Activated naive CD8-positive, alpha-beta T cell treated with anti-CD3 and anti-CD28 coated beads, Interleukin-2, amount 10 ng/mL, durations not matched to agents 7 days and 5 days (primary cell): ENCODE results near the gene AGL. TPM values are rescaled to one million over a fixed set of nuclear protein-coding genes. Genes with fewer than 3 reads are reported as not detected.
"Not testable (repeated sequence)": the region's sequence is repeated elsewhere in the genome, so short reads cannot be mapped to it uniquely, and the experiment has no call there.

Source experiments
- ATAC-seq: fragments of 150-1000 bp; cut with Tn5 transposase; one replicate; pipeline ENCODE4 v1.10.0; 2021; ENCODE audit warnings: low read depth, moderate library complexity
- POLR2A ChIA-PET: fragments of 350-600 bp; sonication (Branson Sonifier 250); formaldehyde crosslinking; loops from one replicate; lab custom pipeline; 2021; ENCODE audit warnings: antibody characterized with exemption; lab: Charles Lee
- DNase-seq: peaks from one replicate; pipeline ENCODE4 v3.0.0; 2021
- H3K27ac Mint-ChIP-seq: one replicate; pipeline ENCODE4 v1.8.0; 2022; ENCODE audit warnings: mild to moderate bottlenecking, mixed read lengths
- H3K27me3 Mint-ChIP-seq: one replicate; pipeline ENCODE4 v1.8.0; 2022; ENCODE audit warnings: mild to moderate bottlenecking, moderate library complexity, mixed read lengths
- H3K36me3 Mint-ChIP-seq: one replicate; pipeline ENCODE4 v1.8.0; 2021; ENCODE audit warnings: mild to moderate bottlenecking, mixed read lengths
- H3K4me1 Mint-ChIP-seq: one replicate; pipeline ENCODE4 v1.8.0; 2021; ENCODE audit warnings: mixed read lengths
- H3K4me3 Mint-ChIP-seq: one replicate; pipeline ENCODE4 v1.8.0; 2022; ENCODE audit warnings: mild to moderate bottlenecking, moderate library complexity, mixed read lengths
- H3K9me3 Mint-ChIP-seq: one replicate; pipeline ENCODE4 v1.8.0; 2021; ENCODE audit warnings: mixed read lengths
- total RNA-seq, 2 experiments: library from RNA; stranded (reverse); gene quantifications; one replicate each; pipeline ENCODE4 v1.2.3, GENCODE V29; 2021

AGL gene
- total RNA-seq, 2 experiments from 2014 or later: 12.0 to 12.3 TPM

DNA sequence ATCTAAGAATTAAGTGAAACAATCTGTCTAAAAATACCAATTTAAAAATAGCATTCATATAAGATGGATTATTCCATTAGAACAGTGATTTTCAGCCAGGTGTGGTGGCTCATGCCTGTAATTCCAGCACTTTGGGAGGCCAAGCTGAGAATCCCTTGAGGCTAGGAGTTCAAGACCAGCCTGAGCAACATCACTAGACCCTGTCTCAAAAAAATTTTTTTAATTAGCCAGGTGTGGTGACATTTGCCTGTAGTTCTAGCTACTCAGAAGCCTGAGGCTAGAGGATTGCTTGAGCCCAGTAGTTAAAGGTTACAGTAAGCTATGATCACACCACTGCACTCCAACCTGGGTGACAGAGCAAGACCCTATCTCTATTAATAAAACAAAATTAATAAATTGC is 84.6 kb downstream of the AGL start:
- no peak overlapping the region for H3K27ac Mint-ChIP-seq
- H3K4me1 Mint-ChIP-seq: no peaks in the 10 kb centered on the region
- POLR2A ChIA-PET: no interaction called here
- no peak for DNase-seq
- H3K4me3 Mint-ChIP-seq: no peak overlapping the region
- no peak for ATAC-seq
- H3K9me3 Mint-ChIP-seq: no peaks in the 10 kb centered on the region
- H3K36me3 Mint-ChIP-seq: peaks cover 1% of the 10 kb centered on the region
- peaks cover 11% of the 10 kb centered on the region for H3K27me3 Mint-ChIP-seq

DNA sequence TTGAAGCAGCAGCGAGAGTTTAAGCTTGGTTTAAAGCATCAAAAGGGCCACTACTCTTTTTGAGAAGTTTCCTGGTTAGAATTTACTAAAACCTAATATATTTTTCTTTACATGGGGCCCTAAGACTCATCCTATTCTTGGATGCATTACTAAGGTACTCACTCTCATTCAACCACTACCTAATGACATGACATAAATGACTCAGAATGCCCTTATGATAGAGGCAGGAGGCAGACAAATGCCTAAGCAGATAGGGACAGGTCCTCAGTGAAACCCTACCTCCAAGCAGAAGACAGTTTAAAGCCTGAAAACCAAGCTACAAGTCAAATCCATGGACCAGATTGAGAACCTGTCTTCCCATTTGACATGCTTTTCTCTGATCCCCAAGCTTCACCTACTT is 85.4 kb downstream of the AGL start:
- Mint-ChIP-seq H3K27me3 (peaks cover 9% of the 10 kb centered on the region), H3K9me3 (no peaks in the 10 kb centered on the region), H3K27ac (no peak overlapping the region), H3K4me1 (no peaks in the 10 kb centered on the region), H3K36me3 (peaks cover 1% of the 10 kb centered on the region), H3K4me3 (no peak overlapping the region)
- POLR2A ChIA-PET: no interaction called here
- DNase-seq: no peak
- no peak for ATAC-seq

DNA sequence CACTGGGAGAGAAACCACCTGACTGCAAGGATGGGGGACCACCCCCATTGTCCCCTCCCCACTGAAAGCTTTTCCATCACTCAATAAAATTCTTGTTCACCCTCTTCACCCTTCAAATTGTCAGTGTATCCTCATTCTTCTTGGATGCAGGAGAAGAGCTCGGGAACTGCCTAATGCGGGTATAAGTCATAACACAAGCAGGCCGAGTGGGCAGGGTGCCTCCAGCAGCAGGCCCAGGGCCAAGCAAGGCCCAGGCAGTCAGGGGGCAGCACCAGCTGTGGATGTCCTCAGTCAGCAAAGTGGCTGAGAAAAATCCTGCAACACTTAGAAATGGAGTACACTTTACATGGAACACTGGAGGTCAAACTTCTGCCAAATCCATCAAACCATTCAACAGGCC is 85.9 kb downstream of the AGL start:
- ATAC-seq: no peak
- Mint-ChIP-seq H3K27me3 (peaks cover 9% of the 10 kb centered on the region), H3K9me3 (no peaks in the 10 kb centered on the region), H3K27ac (no peak overlapping the region), H3K36me3 (peaks cover 1% of the 10 kb centered on the region), H3K4me1 (no peaks in the 10 kb centered on the region), H3K4me3 (no peak overlapping the region)
- POLR2A ChIA-PET: no interaction called here
- no peak for DNase-seq

DNA sequence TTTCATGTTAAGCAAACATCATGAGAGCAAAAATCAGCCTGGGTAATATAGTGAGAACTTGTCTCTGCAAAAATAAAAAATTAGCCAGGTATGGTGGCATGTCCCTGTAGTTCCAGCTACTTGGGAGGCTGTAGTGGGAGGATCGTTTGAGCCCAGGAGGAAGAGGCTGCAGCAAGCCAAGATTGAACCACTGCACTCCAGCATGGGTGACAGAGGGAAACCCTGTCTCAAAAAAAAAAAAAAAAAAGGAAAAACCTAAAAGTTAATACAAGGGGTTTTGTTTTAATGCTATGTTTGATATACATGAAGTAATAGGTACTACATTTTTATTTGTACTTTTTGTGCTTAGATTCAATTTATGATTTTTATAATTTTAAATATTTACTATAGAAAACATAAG is 92.6 kb downstream of the AGL start:
- POLR2A ChIA-PET: no interaction called here
- no peaks in the 10 kb centered on the region for H3K27me3 Mint-ChIP-seq
- ATAC-seq (no peak), DNase-seq (no peak)
- no peak overlapping the region for H3K27ac Mint-ChIP-seq
- no peaks in the 10 kb centered on the region for H3K9me3 Mint-ChIP-seq
- H3K36me3 Mint-ChIP-seq: no peaks in the 10 kb centered on the region
- H3K4me1 Mint-ChIP-seq: no peaks in the 10 kb centered on the region
- H3K4me3 Mint-ChIP-seq: no peak overlapping the region

DNA sequence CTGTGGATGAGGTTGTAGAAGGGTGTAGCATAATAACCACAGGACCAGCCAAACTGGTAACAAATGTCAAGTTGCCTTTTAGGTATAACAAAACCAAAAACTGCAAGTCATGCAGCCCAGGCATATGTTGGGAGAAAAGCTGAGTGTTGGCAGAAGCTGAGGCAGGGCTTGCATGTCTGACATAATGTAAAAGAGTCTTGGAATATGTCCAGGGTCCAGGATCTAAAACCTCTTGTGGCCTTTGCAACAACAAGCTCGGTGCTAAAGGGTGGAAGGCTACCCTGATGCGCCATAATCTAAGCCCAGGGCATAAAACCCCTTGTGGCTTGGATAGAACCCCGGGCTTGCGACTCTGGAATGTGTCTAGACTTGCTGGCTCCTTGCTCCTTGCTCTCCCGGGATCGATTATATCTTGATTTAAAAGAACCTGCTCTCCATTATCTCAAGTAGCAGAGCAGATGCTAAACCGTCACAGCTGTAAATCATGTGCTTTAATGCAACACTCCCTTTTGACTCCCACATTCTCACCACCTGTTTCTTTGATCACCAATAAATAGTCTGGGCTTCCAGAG is 93.1 kb downstream of the AGL start:
- POLR2A ChIA-PET: no interaction called here
- Mint-ChIP-seq H3K9me3 (no peaks in the 10 kb centered on the region), H3K4me1 (no peaks in the 10 kb centered on the region), H3K27ac (no peak overlapping the region), H3K36me3 (no peaks in the 10 kb centered on the region), H3K4me3 (no peak overlapping the region), H3K27me3 (no peaks in the 10 kb centered on the region)
- ATAC-seq (no peak), DNase-seq (no peak)

DNA sequence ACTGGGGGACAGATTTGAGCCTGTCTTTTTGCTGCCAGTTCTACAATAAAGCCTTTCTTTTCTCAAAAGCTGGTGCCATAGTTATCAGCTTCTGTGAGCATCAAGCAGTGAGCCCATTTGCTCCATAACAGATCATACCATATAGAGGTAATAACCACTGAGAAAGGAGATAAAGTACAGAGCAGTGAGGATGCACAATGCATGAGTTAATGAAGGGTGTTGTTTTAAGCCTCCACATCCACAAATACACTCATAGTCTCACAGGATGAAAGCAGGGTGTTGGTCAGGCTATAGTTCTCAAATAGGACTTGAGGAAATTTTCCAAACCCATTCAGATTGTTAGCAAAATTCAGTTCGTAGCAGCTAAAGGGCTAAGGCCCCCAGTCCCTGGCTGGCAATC is 94.0 kb downstream of the AGL start:
- Mint-ChIP-seq H3K4me1 (no peaks in the 10 kb centered on the region), H3K27me3 (no peaks in the 10 kb centered on the region), H3K36me3 (no peaks in the 10 kb centered on the region), H3K9me3 (no peaks in the 10 kb centered on the region), H3K27ac (no peak overlapping the region), H3K4me3 (no peak overlapping the region)
- ATAC-seq (no peak), DNase-seq (no peak)
- POLR2A ChIA-PET: no interaction called here

DNA sequence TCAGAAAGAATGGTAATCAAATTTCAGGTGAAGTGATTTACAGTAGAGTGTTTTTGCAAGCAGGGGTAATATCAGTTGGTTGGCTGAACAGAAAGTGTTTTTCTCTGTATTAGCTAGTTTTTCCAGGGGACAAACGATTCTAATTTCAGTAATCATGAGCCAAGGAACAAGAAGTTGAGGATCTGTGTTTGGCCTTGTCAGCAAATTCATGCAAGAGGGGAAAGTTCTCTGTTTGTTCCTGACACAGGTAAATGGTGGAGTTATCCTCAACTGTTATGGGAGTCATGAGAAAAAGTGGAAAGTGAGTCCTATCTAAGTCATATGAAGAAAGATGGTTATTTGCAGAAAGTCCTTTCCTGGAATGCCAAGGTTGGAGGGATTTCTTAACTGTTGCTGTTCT is 95.0 kb downstream of the AGL start:
- H3K27ac Mint-ChIP-seq: no peak overlapping the region
- no peaks in the 10 kb centered on the region for H3K4me1 Mint-ChIP-seq
- H3K4me3 Mint-ChIP-seq: no peak overlapping the region
- no peaks in the 10 kb centered on the region for H3K27me3 Mint-ChIP-seq
- POLR2A ChIA-PET: no interaction called here
- no peaks in the 10 kb centered on the region for H3K36me3 Mint-ChIP-seq
- DNase-seq (no peak), ATAC-seq (no peak)
- H3K9me3 Mint-ChIP-seq: no peaks in the 10 kb centered on the region

DNA sequence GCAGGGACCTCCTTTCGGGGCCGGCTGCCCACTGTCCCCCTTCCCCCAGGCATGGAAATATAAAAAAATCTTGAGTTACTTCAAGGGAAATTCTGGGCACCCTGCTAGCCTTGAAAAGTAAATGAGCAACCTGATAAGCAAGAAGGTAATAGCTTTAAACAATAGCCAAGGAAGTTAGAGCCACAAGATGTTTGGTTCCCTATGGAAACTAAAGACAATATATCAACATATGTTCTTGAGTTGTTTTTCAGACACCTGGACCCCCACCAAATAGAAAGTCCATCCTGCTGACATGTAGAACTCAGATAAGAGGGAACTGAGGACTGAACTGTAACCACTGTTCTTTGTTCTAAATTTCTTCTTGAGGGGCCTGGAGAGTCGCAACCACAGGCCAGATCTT is 100.3 kb downstream of the AGL start:
- Mint-ChIP-seq H3K4me1 (no peaks in the 10 kb centered on the region), H3K4me3 (no peak overlapping the region), H3K9me3 (no peaks in the 10 kb centered on the region), H3K27ac (no peak overlapping the region), H3K36me3 (no peaks in the 10 kb centered on the region), H3K27me3 (no peaks in the 10 kb centered on the region)
- no peak for DNase-seq
- ATAC-seq: no peak
- POLR2A ChIA-PET: interaction anchor here (0.6 kb wide), 1 partner anchor 73 kb away, joined by 3 read pairs; no protein-coding TSS in a partner anchor

DNA sequence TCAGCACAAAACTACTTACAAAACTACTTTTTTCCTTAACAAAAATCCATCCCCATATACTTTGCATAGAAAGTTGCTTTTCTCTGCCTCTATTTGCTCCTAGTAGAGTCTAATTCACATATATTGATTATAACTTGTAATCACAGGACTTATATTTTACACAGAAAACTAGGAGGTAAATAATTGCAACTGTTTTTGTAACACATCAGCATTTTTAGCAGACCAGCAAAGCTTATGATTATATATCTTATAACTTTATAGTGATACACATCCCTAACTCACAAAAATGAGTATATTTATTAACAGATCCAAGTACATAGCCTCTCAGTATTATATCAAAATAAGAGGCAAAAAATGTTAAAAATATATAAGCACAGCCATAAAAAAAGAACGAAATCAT is 102.4 kb downstream of the AGL start:
- ATAC-seq: no peak
- no peaks in the 10 kb centered on the region for H3K27me3 Mint-ChIP-seq
- POLR2A ChIA-PET: no interaction called here

DNA sequence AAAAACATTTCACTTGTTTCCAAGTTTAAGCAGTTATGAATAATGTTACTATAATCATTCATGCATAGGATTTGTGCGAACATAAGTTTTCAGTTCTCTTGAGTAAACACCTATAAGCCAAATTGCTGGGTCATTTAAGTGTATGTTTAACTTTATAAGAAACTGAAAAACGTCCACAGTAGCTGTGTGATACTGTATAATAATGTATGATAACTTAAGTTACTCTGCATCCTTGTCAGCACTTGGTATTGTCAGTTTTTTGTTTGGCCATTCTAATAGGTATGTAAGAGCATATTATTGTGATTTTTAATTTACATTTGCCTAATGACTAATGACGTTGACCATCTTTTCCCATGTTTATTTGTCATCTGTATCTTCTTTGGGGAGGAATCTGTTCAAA is 105.2 kb downstream of the AGL start:
- no peak for DNase-seq
- Mint-ChIP-seq H3K27me3 (no peaks in the 10 kb centered on the region), H3K27ac (no peak overlapping the region), H3K4me1 (no peaks in the 10 kb centered on the region), H3K36me3 (no peaks in the 10 kb centered on the region), H3K4me3 (no peak overlapping the region), H3K9me3 (no peaks in the 10 kb centered on the region)
- POLR2A ChIA-PET: no interaction called here
- ATAC-seq: no peak

More for the DNA sequence above, 102.4 kb downstream of the AGL start:
- DNase-seq: no peak
- no peaks in the 10 kb centered on the region for H3K36me3 Mint-ChIP-seq
- no peaks in the 10 kb centered on the region for H3K9me3 Mint-ChIP-seq
- no peaks in the 10 kb centered on the region for H3K4me1 Mint-ChIP-seq
- no peak overlapping the region for H3K4me3 Mint-ChIP-seq
- no peak overlapping the region for H3K27ac Mint-ChIP-seq

DNA sequence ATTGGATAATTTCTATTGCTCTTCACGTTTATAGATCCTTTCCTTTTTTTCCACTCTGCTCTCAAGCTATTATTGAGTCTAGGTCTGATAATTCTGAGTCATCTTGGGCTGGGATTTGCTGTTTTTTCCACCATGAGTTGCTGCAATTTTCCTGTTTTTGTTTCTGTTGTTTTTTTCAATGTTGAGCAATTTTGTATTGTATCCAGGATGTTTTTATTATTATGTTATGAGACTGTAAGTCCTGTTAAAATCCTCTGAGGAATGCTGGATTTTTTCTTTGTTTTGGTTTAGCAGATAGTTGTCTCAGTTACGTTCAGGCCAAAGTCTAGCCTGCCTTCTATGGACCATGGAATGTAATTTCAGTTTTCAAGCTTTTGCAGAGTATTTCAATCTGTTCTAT is 106.6 kb downstream of the AGL start:
- H3K36me3 Mint-ChIP-seq: no peaks in the 10 kb centered on the region
- H3K9me3 Mint-ChIP-seq: no peaks in the 10 kb centered on the region
- no peaks in the 10 kb centered on the region for H3K4me1 Mint-ChIP-seq
- H3K27me3 Mint-ChIP-seq: no peaks in the 10 kb centered on the region
- no peak overlapping the region for H3K27ac Mint-ChIP-seq
- ATAC-seq: no peak
- no peak overlapping the region for H3K4me3 Mint-ChIP-seq
- POLR2A ChIA-PET: no interaction called here
- DNase-seq: no peak

DNA sequence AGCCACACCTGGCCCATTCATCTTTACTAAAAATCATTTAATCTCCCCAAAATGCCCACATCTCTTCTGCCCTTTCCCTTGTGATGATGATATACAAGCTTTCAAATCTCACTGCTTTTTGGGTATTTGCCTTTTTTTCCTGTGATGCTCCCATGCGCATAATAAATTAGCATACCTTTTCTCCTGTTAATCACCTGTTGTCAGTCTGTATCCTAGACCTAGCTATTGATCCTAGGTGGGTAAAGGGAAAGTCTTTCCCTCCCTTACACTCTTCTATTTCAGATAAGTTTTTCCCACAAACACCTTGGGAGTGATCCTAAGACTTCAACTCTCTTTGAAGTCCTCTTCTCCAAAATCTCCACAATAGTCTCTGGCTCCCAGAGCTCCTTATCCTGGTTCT is 107.7 kb downstream of the AGL start:
- no peaks in the 10 kb centered on the region for H3K27me3 Mint-ChIP-seq
- DNase-seq: no peak
- H3K27ac Mint-ChIP-seq: no peak overlapping the region
- POLR2A ChIA-PET: no interaction called here
- H3K4me3 Mint-ChIP-seq: no peak overlapping the region
- H3K4me1 Mint-ChIP-seq: no peaks in the 10 kb centered on the region
- no peaks in the 10 kb centered on the region for H3K9me3 Mint-ChIP-seq
- H3K36me3 Mint-ChIP-seq: no peaks in the 10 kb centered on the region
- ATAC-seq: no peak

DNA sequence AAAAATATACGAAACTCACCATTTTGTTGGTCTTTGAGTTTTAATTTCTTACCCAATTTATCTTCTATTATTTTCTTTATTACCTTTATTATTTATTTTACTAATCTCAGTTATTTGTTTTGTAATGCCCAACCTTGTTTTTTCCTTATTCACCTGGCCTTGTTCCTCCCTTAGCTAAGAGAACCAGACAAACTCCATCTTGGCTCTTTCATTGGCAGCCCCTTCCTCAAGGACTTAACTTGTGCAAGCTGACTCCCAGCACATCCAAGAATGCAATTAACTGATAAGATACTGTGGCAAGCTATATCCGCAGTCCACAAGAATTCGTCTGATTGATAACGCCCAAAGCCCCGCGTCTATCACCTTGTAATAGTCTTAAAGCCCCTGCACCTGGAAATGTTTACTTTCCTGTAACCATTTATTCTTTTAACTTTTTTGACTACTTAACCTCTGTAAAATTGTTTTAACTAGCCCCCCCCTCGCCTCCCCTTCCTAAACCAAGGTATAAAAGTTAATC is 109.1 kb downstream of the AGL start:
- not testable (repeated sequence) for ATAC-seq, H3K36me3 Mint-ChIP-seq
- POLR2A ChIA-PET: interaction anchor here (0.7 kb wide), 2 partner anchors 56 to 92 kb away, joined by 3 read pairs; no protein-coding TSS in a partner anchor

DNA sequence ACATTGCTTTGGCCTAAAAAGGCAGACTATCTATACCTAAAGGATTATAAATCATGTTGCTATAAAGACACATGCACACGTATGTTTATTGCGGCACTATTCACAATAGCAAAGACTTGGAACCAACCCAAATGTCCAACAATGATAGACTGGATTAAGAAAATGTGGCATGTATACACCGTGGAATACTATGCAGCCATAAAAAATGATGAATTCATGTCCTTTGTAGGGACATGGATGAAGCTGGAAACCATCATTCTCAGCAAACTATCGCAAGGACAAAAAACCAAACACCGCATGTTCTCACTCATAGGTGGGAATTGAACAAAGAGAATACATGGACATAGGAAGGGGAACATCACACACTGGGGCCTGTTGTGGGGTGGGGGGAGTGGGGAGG is 110.1 kb downstream of the AGL start:
- H3K4me1 Mint-ChIP-seq, ATAC-seq: not testable (repeated sequence)

More for the DNA sequence above, 109.1 kb downstream of the AGL start:
- not testable (repeated sequence) for DNase-seq, H3K4me3 Mint-ChIP-seq, H3K27me3 Mint-ChIP-seq, H3K4me1 Mint-ChIP-seq, H3K9me3 Mint-ChIP-seq, H3K27ac Mint-ChIP-seq

More for the DNA sequence above, 110.1 kb downstream of the AGL start:
- not testable (repeated sequence) for H3K9me3 Mint-ChIP-seq, H3K4me3 Mint-ChIP-seq, H3K36me3 Mint-ChIP-seq, DNase-seq, H3K27me3 Mint-ChIP-seq, H3K27ac Mint-ChIP-seq
- POLR2A ChIA-PET: interaction anchor here (0.6 kb wide), 1 partner anchor 23 kb away, joined by 4 read pairs; no protein-coding TSS in a partner anchor
